K562 (cell line): ENCODE measurements around the gene GCDH. TPM values are rescaled to one million over a fixed set of nuclear protein-coding genes. Genes with fewer than 3 reads are reported as not detected.

Source experiments
- CEBPG ChIP-seq, 3 experiments: fragments of 200-800 bp in 1 of 3; sonication (Bioruptor generic) in 1 of 3; sonication (generic) in 1 of 3; formaldehyde crosslinking in 1 of 3; IDR thresholded peaks in 2 of 3; conservative IDR thresholded peaks in 1 of 3; 2 replicates each; pipeline versions ENCODE4 v1.6.1 to v1.8.0; 2016 to 2022; ENCODE audit warnings: missing compliant biosample characterization in 2 of 3, missing genetic modification characterization in 2 of 3, mild to moderate bottlenecking in 1 of 3, missing genetic modification reagents in 1 of 3
- GTF2F1 ChIP-seq: IDR thresholded peaks from 2 replicates; pipeline ENCODE4 v1.6.1; 2011; ENCODE audit warnings: low read depth, low read length, improper control_type of control experiment
- HNRNPL ChIP-seq: fragments of 200-400 bp; formaldehyde crosslinking; IDR thresholded peaks from 2 replicates; pipeline ENCODE4 v1.6.1; 2017; ENCODE audit warnings: low read depth, mild to moderate bottlenecking, low read length
- MIER1 ChIP-seq: fragments of 450-650 bp; IDR thresholded peaks from 2 replicates; pipeline ENCODE4 v1.6.1; 2016; ENCODE audit warnings: antibody characterized with exemption, mild to moderate bottlenecking, low read depth
- SMARCC2 ChIP-seq: fragments of 450-650 bp; IDR thresholded peaks from 2 replicates; pipeline ENCODE4 v1.6.1; 2017; ENCODE audit warnings: antibody characterized with exemption, moderate library complexity, mild to moderate bottlenecking, low read depth
- TEAD1 ChIP-seq, 2 experiments: fragments of 450-650 bp in 1 of 2; sonication (generic) in 1 of 2; formaldehyde crosslinking; IDR thresholded peaks; 2 replicates each; pipeline versions ENCODE4 v1.4.0 to v1.8.0; 2020 to 2022; ENCODE audit warnings: mild to moderate bottlenecking in 2 of 2, missing genetic modification reagents in 1 of 2
- ZNF274 ChIP-seq: IDR thresholded peaks from 2 replicates; pipeline ENCODE4 v1.6.1; 2011; ENCODE audit warnings: low read depth, mild to moderate bottlenecking, low read length, moderate library complexity, borderline replicate concordance
- ZNF707 ChIP-seq: fragments of 250-450 bp; sonication (Bioruptor Pico); conservative IDR thresholded peaks from 2 replicates; pipeline ENCODE4 v1.8.0; 2022; ENCODE audit warnings: inconsistent platforms, mild to moderate bottlenecking, moderate library complexity
- ZNF76 ChIP-seq: fragments of 250-450 bp; sonication (Bioruptor Pico); IDR thresholded peaks from 2 replicates; pipeline ENCODE4 v1.4.0; 2020; ENCODE audit warnings: mild to moderate bottlenecking, moderate library complexity, borderline replicate concordance
- polyA plus RNA-seq, 8 experiments: library from polyadenylated mRNA; depleted of rRNA in 4 of 8; stranded (reverse) in 5 of 8; unstranded in 3 of 8; fragments of >200 nt; fragmentation: Nextera tagmentation in 2 of 8; fragmentation: Illumina TruSeq in 1 of 8; extraction: Ambion mirVana in 2 of 8; extraction: Trizol in 1 of 8; gene quantifications; 2 replicates each; pipeline versions ENCODE4 v1.2.1 to v1.2.3, GENCODE V29; 2011 to 2014; ENCODE audit warnings: inconsistent platforms in 1 of 8, missing spikeins in 1 of 8
- total RNA-seq, 7 experiments: library from RNA; depleted of rRNA in 6 of 7; stranded (reverse); fragments of >200 nt in 6 of 7; fragmentation: Illumina TruSeq in 2 of 7; extraction: Trizol in 2 of 7; gene quantifications; 2 replicates each; pipeline versions ENCODE4 v1.2.1 to v1.2.3, GENCODE V29; 2011 to 2021; ENCODE audit warnings: low replicate concordance in 1 of 7
- TF ChIP-seq, protein P1 (sequence below): sonication (generic); formaldehyde crosslinking; IDR thresholded peaks from 2 replicates; pipeline ENCODE4 v1.8.0; 2023; ENCODE audit warnings: mild to moderate bottlenecking, missing genetic modification reagents
- TF ChIP-seq, protein P2 (sequence below): fragments of 200-600 bp; sonication (generic); IDR thresholded peaks from one replicate; pipeline ENCODE4 v1.6.1; 2012; ENCODE audit warnings: mild to moderate bottlenecking, low read depth, low read length, inconsistent platforms

Gene GCDH
- total and polyA plus RNA-seq, 9 of the 15 experiments (the other 6 are each of a cell fraction or from before 2014, with no cell fraction given) = 2.9 to 50.8 (median 19.1) TPM

DNA sequence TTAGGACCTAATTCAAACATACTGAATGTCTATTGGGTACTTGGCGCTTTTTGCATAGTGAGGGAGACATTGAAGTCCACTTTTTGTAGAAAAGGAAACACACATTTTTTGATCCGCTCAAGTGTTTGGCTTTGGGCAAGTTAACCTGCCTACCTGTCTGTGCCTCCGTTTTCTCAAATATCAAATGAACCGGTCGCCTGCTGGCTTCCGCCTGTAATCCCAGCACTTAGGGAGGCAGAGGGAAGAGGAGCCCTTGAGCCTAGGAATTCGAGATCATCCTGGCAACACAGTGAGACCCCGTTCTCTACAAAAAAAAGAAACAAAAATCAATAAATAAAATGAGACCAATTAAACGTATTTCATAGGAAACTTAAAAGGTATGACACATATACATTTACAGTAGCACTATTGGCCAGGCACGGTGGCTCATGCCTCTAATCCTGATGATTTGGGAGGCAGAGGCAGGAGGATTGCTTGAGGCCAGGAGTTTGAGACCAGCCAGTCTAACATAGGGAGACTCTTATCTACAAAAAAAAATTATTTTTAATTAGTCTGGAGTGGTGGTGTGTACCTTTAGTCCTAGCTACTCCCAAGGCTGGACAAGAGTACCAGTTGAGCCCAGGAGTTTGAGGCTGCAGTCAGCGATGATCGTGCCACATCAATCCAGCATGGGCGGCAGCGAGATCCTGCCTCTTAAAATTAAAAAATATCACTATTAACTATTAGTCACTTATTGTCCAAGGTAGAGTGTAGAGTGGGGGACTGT lies 56.0 kb downstream of the GCDH start (continued):
- TF ChIP-seq, protein P1, sequence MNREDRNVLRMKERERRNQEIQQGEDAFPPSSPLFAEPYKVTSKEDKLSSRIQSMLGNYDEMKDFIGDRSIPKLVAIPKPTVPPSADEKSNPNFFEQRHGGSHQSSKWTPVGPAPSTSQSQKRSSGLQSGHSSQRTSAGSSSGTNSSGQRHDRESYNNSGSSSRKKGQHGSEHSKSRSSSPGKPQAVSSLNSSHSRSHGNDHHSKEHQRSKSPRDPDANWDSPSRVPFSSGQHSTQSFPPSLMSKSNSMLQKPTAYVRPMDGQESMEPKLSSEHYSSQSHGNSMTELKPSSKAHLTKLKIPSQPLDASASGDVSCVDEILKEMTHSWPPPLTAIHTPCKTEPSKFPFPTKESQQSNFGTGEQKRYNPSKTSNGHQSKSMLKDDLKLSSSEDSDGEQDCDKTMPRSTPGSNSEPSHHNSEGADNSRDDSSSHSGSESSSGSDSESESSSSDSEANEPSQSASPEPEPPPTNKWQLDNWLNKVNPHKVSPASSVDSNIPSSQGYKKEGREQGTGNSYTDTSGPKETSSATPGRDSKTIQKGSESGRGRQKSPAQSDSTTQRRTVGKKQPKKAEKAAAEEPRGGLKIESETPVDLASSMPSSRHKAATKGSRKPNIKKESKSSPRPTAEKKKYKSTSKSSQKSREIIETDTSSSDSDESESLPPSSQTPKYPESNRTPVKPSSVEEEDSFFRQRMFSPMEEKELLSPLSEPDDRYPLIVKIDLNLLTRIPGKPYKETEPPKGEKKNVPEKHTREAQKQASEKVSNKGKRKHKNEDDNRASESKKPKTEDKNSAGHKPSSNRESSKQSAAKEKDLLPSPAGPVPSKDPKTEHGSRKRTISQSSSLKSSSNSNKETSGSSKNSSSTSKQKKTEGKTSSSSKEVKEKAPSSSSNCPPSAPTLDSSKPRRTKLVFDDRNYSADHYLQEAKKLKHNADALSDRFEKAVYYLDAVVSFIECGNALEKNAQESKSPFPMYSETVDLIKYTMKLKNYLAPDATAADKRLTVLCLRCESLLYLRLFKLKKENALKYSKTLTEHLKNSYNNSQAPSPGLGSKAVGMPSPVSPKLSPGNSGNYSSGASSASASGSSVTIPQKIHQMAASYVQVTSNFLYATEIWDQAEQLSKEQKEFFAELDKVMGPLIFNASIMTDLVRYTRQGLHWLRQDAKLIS (CRISPR knock-in tag) = 0 out of 2 replicates have a peak, but pooled peaks have one; percentile 71
- TF ChIP-seq TEAD1 (CRISPR knock-in tag; IDR thresholded peaks at IDR 0.05) (no peak), ZNF707 (CRISPR knock-in tag) (no peak), HNRNPL (no peak), CEBPG (CRISPR knock-in tag; IDR thresholded peaks at IDR 0.05) (no peak), CEBPG (tag; conservative IDR thresholded peaks at IDR 0.05 in 1 of 2, IDR thresholded peaks at IDR 0.05 in 1 of 2) (no peak), ZNF274 (no peak), ZNF76 (CRISPR knock-in tag) (no peak), GTF2F1 (no peak), SMARCC2 (no peak), MIER1 (no peak)
- TF ChIP-seq, protein P2, sequence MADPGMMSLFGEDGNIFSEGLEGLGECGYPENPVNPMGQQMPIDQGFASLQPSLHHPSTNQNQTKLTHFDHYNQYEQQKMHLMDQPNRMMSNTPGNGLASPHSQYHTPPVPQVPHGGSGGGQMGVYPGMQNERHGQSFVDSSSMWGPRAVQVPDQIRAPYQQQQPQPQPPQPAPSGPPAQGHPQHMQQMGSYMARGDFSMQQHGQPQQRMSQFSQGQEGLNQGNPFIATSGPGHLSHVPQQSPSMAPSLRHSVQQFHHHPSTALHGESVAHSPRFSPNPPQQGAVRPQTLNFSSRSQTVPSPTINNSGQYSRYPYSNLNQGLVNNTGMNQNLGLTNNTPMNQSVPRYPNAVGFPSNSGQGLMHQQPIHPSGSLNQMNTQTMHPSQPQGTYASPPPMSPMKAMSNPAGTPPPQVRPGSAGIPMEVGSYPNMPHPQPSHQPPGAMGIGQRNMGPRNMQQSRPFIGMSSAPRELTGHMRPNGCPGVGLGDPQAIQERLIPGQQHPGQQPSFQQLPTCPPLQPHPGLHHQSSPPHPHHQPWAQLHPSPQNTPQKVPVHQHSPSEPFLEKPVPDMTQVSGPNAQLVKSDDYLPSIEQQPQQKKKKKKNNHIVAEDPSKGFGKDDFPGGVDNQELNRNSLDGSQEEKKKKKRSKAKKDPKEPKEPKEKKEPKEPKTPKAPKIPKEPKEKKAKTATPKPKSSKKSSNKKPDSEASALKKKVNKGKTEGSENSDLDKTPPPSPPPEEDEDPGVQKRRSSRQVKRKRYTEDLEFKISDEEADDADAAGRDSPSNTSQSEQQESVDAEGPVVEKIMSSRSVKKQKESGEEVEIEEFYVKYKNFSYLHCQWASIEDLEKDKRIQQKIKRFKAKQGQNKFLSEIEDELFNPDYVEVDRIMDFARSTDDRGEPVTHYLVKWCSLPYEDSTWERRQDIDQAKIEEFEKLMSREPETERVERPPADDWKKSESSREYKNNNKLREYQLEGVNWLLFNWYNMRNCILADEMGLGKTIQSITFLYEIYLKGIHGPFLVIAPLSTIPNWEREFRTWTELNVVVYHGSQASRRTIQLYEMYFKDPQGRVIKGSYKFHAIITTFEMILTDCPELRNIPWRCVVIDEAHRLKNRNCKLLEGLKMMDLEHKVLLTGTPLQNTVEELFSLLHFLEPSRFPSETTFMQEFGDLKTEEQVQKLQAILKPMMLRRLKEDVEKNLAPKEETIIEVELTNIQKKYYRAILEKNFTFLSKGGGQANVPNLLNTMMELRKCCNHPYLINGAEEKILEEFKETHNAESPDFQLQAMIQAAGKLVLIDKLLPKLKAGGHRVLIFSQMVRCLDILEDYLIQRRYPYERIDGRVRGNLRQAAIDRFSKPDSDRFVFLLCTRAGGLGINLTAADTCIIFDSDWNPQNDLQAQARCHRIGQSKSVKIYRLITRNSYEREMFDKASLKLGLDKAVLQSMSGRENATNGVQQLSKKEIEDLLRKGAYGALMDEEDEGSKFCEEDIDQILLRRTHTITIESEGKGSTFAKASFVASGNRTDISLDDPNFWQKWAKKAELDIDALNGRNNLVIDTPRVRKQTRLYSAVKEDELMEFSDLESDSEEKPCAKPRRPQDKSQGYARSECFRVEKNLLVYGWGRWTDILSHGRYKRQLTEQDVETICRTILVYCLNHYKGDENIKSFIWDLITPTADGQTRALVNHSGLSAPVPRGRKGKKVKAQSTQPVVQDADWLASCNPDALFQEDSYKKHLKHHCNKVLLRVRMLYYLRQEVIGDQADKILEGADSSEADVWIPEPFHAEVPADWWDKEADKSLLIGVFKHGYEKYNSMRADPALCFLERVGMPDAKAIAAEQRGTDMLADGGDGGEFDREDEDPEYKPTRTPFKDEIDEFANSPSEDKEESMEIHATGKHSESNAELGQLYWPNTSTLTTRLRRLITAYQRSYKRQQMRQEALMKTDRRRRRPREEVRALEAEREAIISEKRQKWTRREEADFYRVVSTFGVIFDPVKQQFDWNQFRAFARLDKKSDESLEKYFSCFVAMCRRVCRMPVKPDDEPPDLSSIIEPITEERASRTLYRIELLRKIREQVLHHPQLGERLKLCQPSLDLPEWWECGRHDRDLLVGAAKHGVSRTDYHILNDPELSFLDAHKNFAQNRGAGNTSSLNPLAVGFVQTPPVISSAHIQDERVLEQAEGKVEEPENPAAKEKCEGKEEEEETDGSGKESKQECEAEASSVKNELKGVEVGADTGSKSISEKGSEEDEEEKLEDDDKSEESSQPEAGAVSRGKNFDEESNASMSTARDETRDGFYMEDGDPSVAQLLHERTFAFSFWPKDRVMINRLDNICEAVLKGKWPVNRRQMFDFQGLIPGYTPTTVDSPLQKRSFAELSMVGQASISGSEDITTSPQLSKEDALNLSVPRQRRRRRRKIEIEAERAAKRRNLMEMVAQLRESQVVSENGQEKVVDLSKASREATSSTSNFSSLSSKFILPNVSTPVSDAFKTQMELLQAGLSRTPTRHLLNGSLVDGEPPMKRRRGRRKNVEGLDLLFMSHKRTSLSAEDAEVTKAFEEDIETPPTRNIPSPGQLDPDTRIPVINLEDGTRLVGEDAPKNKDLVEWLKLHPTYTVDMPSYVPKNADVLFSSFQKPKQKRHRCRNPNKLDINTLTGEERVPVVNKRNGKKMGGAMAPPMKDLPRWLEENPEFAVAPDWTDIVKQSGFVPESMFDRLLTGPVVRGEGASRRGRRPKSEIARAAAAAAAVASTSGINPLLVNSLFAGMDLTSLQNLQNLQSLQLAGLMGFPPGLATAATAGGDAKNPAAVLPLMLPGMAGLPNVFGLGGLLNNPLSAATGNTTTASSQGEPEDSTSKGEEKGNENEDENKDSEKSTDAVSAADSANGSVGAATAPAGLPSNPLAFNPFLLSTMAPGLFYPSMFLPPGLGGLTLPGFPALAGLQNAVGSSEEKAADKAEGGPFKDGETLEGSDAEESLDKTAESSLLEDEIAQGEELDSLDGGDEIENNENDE = no peak
